ENCODE results near the gene USP25. TPM values are rescaled to one million over a fixed set of nuclear protein-coding genes. Genes with fewer than 3 reads are reported as not detected.

The USP25 gene
- total and polyA plus RNA-seq, 2 experiments from 2014 or later = 18.7 to 59.5 TPM

DNA sequence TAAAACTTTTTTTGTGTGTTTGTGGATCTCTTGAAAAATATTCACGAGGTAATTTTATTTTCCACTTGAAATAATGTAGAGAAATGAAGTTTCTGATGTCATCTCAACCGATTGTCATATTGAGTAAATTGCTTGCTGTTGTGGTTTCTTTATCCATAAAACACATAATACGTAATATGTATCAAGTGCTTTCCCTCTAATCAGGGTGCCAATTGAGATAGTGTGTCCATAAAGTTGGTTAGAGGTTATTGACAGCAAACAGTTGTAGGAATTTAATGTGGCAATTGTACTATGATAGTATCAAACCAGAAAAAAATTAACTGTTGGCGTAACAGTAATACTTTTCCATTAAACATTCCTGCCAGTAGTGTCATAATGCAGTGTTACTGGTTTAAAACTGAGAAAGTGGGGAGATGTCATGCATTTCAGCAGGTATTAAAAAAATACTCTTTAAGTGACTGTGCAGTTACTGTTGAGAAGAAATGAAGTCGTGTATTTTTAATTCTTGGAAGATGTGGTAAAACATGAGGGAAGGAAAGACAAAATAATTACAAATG is 38.3 kb downstream of the USP25 start:
- Histone ChIP-seq H4K20me1 (ENCODE audit: insufficient read depth, poor library complexity, severe bottlenecking) (no peaks in the 10 kb centered on the region), H3K36me3 (replicated peaks; ENCODE audit: insufficient read depth, low read depth) (no peaks in the 10 kb centered on the region), H3K9me2 (replicated peaks; ENCODE audit: insufficient read depth) (no peaks in the 10 kb centered on the region), H3K79me2 (peaks cover 94% of the 10 kb centered on the region), H3K9me3 (ENCODE audit: low read depth) (no peaks in the 10 kb centered on the region), H3K4me3 (no peak overlapping the region), H3K27me3 (no peaks in the 10 kb centered on the region), H2AFZ (no peak overlapping the region), H3K4me1 (ENCODE audit: insufficient read depth) (peaks cover 5% of the 10 kb centered on the region), H3K4me2 (no peak overlapping the region), H3K27ac (no peak overlapping the region)
- DNase-seq (ENCODE audit: low spot score) = no peak
- 93% methylated on average over 5 of the region's 5 CpGs for WGBS (ENCODE audit: low lambda C conversion rate, missing lambda C conversion rate)
- TF ChIP-seq EZH2 (IDR thresholded peaks at IDR 0.05; ENCODE audit: borderline replicate concordance) = no peak
- no peak for TF ChIP-seq EZH2phosphoT487 (IDR thresholded peaks at IDR 0.05; ENCODE audit: low read depth, severe bottlenecking, unreplicated experiment)
- TF ChIP-seq, protein P1, sequence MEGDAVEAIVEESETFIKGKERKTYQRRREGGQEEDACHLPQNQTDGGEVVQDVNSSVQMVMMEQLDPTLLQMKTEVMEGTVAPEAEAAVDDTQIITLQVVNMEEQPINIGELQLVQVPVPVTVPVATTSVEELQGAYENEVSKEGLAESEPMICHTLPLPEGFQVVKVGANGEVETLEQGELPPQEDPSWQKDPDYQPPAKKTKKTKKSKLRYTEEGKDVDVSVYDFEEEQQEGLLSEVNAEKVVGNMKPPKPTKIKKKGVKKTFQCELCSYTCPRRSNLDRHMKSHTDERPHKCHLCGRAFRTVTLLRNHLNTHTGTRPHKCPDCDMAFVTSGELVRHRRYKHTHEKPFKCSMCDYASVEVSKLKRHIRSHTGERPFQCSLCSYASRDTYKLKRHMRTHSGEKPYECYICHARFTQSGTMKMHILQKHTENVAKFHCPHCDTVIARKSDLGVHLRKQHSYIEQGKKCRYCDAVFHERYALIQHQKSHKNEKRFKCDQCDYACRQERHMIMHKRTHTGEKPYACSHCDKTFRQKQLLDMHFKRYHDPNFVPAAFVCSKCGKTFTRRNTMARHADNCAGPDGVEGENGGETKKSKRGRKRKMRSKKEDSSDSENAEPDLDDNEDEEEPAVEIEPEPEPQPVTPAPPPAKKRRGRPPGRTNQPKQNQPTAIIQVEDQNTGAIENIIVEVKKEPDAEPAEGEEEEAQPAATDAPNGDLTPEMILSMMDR (IDR thresholded peaks at IDR 0.05; ENCODE audit: poor library complexity) = no peak

DNA sequence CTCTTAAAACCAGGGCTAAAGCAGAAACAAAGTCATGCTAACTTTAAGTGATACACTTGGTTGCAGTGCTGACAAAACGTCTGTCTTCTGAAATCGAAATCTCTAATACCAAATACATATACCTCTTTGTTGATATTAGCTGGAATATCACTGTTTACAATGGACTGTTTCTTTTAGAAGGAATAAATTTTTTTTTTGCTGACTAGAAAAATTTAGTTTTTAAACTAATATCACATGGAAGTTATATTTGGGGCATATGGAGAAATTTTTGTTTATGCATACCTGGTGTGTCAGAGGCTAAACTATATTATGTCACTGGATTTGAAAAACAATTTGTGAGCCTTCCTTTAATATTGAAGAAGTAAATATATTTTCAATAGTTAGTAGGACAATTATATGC is 39.1 kb downstream of the USP25 start:
- no peak overlapping the region for H3K4me2 ChIP-seq
- no peak overlapping the region for H2AFZ ChIP-seq
- H3K9me2 ChIP-seq (replicated peaks; ENCODE audit: insufficient read depth) = no peaks in the 10 kb centered on the region
- 96% methylated on average over 2 of the region's 2 CpGs for WGBS (ENCODE audit: low lambda C conversion rate, missing lambda C conversion rate)
- H4K20me1 ChIP-seq (ENCODE audit: insufficient read depth, poor library complexity, severe bottlenecking) = no peaks in the 10 kb centered on the region
- H3K4me1 ChIP-seq (ENCODE audit: insufficient read depth) = peaks cover 5% of the 10 kb centered on the region
- no peak overlapping the region for H3K4me3 ChIP-seq
- no peaks in the 10 kb centered on the region for H3K36me3 ChIP-seq (replicated peaks; ENCODE audit: insufficient read depth, low read depth)
- TF ChIP-seq EZH2 (IDR thresholded peaks at IDR 0.05; ENCODE audit: borderline replicate concordance) (no peak), EZH2phosphoT487 (IDR thresholded peaks at IDR 0.05; ENCODE audit: low read depth, severe bottlenecking, unreplicated experiment) (no peak)
- TF ChIP-seq, protein P1 (IDR thresholded peaks at IDR 0.05; ENCODE audit: poor library complexity) = no peak
- H3K79me2 ChIP-seq = peaks cover 87% of the 10 kb centered on the region
- H3K27ac ChIP-seq = no peak overlapping the region
- H3K9me3 ChIP-seq (ENCODE audit: low read depth) = no peaks in the 10 kb centered on the region
- no peak for DNase-seq (ENCODE audit: low spot score)
- no peaks in the 10 kb centered on the region for H3K27me3 ChIP-seq

DNA sequence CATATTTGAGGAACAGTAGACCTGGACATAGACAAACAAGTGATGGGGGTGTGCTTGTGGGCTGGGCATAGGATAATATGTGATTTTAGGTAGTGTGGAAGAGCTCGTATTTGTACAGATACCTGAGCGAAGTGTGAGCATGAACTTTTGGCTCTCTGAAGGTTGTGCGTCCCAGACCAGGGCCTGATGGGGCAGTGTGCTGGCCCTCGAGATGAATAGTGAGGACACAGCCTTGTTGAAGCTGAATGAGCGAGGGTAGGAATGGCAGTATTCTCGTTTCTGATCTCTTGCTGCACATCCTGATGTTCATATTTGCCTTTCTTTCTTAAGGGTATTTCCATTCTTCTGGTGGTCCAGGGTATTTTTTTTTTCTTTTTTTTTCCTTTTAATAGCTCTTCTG is 41.5 kb downstream of the USP25 start:
- Histone ChIP-seq H3K79me2 (peaks cover 70% of the 10 kb centered on the region), H3K4me1 (ENCODE audit: insufficient read depth) (peaks cover 5% of the 10 kb centered on the region), H3K4me2 (no peak overlapping the region), H3K4me3 (no peak overlapping the region), H2AFZ (no peak overlapping the region), H3K36me3 (replicated peaks; ENCODE audit: insufficient read depth, low read depth) (no peaks in the 10 kb centered on the region), H4K20me1 (ENCODE audit: insufficient read depth, poor library complexity, severe bottlenecking) (no peaks in the 10 kb centered on the region), H3K27me3 (no peaks in the 10 kb centered on the region), H3K9me2 (replicated peaks; ENCODE audit: insufficient read depth) (no peaks in the 10 kb centered on the region), H3K27ac (no peak overlapping the region), H3K9me3 (ENCODE audit: low read depth) (no peaks in the 10 kb centered on the region)
- TF ChIP-seq EZH2phosphoT487 (IDR thresholded peaks at IDR 0.05; ENCODE audit: low read depth, severe bottlenecking, unreplicated experiment) = no peak
- TF ChIP-seq EZH2 (IDR thresholded peaks at IDR 0.05; ENCODE audit: borderline replicate concordance) = no peak
- TF ChIP-seq, protein P1 (IDR thresholded peaks at IDR 0.05; ENCODE audit: poor library complexity) = no peak
- WGBS (ENCODE audit: low lambda C conversion rate, missing lambda C conversion rate) = 97% methylated on average over 6 of the region's 6 CpGs
- DNase-seq (ENCODE audit: low spot score) = no peak

Measured in hepatocyte (in vitro differentiated cells).